GM18868 (cell line): ENCODE measurements around the gene HSPB8.

ENCODE experiments used
- ATAC-seq: cut with Tn5 transposase; IDR thresholded peaks from one replicate; pipeline ENCODE4 v1.9.1; 2021; ENCODE audit warnings: mild to moderate bottlenecking, moderate library complexity; ENCODE audit not compliant: unreplicated experiment

The HSPB8 gene

GRCh38 chr12:119169150-119169549, 9.6 kb upstream of the HSPB8 start:
- ATAC-seq: no peak

GRCh38 chr12:119171291-119171690, 7.4 kb upstream of the HSPB8 start:
- ATAC-seq: no peak

DNA sequence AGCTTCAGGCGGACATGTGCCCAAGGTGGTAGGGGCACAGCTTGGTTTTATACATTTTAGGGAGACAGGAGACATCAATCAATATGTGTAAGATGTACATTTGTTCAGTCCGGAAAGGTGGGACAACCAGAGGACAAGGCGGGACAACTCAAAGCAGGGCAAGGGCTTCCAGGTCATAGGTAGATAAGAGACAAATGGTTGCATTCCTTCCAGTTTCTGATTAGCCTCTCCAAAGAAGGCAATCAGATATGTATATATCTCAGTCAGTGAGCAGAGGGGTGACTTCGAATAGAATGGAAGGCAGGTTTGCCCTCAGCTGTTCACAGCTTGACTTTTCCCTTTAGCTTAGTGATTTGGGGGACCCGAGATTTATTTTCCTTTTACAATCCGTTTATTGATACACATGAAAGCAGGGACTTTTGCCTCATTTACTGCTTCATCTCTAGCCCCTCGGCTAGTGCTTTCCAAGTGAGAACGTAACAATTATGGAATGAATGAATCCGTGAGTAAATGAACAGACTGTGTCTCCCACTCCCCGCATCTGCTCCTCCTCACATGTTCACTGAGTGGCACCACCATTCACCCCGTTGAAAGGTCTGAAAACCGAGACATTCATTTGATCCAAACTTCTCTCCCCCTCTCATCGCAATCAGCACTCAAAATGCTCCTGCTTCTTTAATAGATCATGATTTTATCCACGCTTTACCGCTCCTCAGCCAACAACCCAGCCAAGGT, 6.9 kb upstream of the HSPB8 start:
- ATAC-seq: no peak

- no peak for ATAC-seq
These were observed 3.6 kb upstream of the HSPB8 start for GRCh38 chr12:119175081-119175480.

DNA sequence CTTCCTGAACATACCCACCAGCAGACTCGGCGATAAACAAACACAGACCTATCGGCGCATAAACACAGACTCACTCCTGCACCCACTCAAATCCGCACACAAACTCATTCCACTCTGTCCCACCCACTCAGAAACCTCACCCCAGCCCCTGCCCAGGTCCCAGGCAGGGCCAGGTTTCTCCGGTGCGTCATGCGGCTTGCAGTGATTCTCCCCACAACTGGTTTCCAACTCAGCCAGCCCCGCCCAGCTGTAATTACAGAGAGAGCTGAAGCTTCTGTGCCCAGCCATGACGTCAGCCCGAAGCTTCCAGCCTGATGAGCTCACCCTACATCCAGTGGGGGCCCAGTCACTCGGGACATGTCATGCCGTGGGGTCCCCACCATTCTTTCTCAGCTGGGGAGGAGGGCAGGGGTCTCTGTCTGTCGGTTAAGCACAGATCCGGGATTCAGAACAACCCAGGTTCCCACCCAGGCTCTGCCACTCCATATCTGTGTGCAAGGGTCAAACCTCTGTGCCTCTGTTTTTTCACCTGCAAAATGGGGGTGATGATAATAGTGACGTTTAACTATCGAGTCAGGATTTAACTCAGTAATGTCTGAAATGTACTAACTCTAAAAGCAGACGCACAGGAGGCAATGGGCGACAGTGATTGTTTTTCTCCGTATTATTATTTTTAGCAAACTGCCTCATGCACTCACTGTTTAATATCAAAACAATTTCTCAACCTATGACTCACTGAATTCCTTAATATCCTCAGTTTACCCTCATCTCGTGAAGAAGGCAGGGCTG, 2.3 kb upstream of the HSPB8 start:
- no peak for ATAC-seq

GRCh38 chr12:119177056-119177325, 1.7 kb upstream of the HSPB8 start:
- no peak for ATAC-seq

DNA sequence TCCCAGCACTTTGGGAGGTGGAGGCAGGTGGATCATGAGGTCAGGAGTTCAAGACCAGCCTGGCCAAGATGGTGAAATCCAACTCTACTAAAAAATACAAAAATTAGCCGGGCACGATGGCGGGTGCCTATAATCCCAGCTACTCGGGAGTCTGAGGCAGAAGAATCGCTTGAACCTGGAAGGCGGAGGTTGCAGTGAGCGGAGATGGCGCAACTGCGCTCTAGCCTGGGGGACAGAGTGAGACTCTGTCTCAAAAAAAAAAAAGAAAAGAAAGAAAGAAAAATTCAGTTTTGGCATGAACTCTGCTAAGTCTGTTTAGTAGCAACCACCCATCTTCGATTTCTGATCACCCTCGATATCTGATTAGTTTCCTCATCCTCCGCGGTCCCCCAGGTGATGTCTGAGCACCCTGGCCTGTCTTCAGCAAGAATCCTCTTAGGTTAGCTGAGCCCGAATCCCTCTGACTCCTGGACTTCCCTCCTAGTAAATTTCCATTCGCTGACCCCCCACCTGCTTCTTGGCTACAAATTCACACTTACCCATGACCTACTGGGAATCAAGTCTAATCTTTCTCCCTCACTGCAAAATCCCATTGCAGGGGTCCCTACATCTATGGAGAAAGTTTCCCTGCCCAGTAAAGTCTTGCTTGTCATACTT, 879 bp upstream of the HSPB8 start:
- no peak for ATAC-seq

DNA sequence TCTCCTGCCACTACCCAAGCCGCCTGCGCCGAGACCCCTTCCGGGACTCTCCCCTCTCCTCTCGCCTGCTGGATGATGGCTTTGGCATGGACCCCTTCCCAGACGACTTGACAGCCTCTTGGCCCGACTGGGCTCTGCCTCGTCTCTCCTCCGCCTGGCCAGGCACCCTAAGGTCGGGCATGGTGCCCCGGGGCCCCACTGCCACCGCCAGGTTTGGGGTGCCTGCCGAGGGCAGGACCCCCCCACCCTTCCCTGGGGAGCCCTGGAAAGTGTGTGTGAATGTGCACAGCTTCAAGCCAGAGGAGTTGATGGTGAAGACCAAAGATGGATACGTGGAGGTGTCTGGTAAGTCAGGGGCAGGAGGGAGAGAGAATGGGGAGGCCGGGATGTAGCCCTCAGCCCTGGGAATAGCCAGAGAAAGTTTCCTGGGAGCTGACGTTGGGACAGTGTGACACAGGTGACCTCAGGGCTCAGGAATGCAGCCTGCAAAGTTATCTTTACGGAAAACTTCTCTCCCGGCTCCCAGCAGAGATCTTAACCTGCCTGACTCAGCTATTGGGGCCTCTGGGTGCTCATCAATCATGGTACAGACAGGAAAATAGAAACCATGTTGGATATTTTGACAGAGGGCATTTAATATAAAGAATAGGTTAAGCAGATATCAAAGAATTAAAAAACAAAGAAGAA, 747 bp downstream of the HSPB8 start:
- no peak for ATAC-seq

DNA sequence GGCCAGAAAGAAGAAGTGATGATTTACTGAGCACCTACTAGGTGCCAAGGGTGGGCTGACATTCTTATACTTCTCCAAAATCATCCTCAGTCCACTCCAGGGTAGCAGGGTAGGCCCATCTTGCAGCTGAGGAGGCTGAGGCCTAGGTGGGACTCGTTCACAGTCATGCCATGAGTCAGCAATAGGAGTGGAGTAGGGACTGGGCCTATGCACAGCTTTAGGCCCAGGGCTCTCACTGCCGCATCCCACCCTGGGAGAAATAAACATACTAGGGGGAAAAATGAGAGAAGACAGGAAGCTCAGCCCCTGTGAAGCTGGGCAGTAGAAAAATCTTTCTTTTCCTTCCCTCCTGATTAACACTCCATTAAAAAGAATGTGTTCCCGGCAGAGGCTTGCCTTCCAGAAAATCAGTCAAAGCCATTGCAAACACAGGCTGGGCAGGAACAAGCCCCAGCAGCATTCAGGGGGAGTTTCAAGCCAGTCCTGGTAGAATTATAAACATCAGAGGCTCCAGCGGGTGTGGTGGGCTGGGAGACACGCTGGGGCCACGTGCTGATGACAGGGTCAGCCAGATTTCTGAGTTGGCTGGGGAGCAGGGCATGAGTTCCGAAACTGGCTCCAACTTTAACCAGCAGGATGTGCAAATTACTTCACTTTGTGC, 1.8 kb downstream of the HSPB8 start:
- no peak for ATAC-seq

DNA sequence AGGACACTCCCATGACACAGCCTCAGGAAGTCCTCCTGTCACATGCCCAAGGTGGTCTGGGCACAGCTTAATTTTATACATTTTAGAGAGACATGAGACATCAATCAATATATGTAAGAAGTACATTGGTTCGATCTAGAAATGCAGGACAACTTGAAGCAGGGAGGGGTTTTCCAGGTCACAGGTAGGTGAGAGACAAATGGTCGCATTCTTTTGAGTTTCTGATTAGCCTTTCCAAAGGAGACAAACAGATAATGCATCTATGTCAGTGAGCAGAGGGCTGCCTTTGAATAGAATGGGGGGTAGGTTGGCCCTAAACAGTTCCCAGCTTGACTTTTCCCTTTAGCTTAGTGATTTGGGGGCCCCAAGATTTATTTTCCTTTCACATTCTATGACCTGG, 2.5 kb downstream of the HSPB8 start:
- ATAC-seq: no peak

- ATAC-seq: no peak
These were observed 3.2 kb downstream of the HSPB8 start for GRCh38 chr12:119181944-119182343.

DNA sequence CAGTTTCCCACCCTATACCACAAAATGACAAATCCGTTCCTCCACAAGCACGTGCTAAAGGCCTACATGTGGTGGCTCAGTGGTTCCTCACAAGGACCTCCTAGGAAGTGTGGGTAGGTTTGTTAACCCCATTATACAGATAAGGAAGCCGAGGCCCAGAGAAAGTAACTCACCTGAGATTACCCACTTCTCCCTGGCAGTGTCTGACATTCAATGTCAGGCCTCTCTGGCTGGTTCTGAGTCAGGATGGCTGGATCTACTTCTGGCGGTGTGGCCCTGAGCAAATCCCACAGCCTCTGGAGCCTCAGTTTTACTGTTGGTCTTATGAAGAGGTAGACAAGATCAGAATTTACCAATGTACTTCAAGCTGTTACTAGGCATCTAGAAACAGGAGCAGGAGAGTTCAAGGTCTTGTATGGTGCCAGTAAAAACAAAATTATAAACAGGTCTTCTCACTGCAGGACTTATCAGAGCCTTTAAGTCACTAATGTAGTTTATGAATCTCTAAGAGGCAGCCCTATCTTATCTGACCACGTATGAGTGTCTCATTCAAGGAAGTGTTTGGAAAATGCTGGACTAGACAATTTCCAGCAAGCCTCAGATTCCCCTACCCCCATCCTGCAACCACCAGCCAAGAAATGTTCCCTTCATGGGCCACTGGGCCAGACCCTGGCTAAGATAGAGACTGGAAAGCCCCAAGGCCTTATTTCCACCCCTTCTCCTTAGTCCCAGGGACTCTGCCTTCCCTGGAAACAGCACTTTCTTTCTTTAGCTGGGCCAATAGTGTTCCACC, 4.2 kb downstream of the HSPB8 start:
- no peak for ATAC-seq

DNA sequence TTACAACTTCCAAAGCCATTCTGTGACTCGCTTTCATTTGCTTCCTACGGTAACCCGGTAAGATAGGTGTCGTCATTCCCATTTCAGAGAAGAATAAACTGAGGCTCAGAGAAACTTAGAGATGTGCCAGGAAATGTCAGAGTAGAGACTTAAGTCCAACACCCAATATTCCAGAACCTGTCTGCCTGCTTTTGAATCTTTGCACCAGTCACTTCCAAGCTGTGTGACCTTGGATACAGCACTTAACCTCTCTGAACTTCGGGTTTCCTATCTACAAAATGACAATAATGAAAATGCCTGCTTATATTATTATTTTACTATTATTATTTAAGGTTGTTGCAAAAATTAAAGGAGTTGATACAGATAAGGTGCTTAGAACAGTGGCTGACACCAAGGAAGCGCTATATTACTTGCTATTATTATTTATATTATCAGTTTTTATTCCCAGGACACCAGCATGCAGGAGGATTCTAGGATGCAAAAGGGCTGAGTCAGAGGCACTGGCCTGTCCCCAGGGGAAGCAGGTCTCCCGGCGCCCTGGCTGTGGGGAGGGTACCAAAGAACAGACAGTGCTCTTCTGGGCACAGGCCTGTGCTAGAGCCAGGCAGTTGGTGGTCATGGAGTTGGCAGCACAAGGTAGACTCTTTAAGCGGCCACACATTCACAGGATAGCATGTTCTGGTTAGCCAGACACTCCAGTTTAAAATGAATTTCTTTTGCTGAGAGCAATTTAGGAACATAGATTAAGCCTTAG, 5.4 kb downstream of the HSPB8 start:
- ATAC-seq: no peak

DNA sequence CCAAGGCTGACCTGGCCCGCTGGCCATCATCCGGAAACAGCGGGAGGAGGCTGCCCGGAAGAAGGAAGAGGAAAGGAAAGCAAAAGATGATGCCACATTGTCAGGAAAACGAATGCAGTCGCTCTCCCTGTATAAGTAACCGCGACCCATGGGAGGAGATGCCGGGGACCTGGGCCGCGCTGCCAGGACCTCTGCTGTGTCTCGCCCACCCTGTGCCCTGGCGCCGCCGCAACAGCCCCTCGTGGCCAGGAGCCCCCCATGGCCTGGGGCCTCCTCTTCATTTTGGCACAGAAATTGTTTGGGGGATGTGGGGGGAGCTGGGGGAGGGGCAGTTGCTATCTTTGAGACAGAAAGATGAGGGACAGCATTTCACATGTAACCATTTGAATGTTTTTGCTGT, 16.5 kb downstream of the HSPB8 start:
- ATAC-seq: no peak

DNA sequence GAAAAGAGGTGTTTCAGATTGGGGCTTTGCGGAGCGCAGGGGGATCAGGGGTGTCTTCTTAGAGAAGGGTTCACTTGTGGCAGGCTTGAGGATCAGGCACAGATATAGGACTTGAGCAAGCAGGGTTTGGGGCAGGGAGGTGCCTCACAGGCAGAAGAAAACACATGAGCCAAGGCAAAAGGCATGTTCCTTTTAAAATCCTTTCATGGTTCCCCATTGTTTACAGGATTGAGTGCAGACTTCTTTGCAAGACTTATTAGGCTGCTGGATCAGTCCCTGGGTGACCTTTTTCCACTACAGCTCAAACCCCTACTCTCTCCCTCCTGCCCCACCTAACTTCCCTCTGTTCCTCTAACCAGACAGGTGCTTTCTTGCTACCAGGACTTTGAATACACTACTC, 19.7 kb downstream of the HSPB8 start:
- ATAC-seq: no peak

GRCh38 chr12:119200601-119201000, 21.9 kb downstream of the HSPB8 start:
- ATAC-seq: no peak

- ATAC-seq: no peak
These were observed 23.2 kb downstream of the HSPB8 start for GRCh38 chr12:119201789-119202543.

GRCh38 chr12:119202544-119202943, 23.8 kb downstream of the HSPB8 start:
- ATAC-seq: no peak

DNA sequence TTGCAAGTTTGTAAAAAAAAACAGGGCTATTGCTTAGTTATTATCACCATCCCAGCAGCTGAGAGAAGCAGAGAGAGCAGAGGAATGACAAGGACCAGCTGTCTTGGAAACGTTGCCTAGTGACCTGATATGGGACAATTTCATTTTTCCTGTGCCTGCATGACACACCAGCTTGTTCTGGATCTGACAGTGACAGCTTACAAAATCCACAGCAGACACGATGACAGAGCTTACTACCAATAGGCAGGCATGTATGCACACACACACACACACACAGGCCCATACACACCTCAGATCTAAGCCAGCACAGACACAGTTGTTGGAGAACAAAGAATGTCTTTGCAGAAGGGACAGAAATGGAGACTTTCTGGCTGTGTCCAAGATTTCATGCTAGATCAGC, 25.4 kb downstream of the HSPB8 start:
- ATAC-seq: no peak
